HG03196 (cell line): ENCODE data around the gene PRKCD.

Source experiments
- ATAC-seq: cut with Tn5 transposase; IDR thresholded peaks from one replicate; pipeline ENCODE4 v1.9.1; 2021; ENCODE audit not compliant: unreplicated experiment

Gene PRKCD

GRCh38 chr3:53230789-53231188, 69.8 kb downstream of the PRKCD start:
- ATAC-seq = no peak

GRCh38 chr3:53231532-53232511, 70.8 kb downstream of the PRKCD start:
- no peak for ATAC-seq

GRCh38 chr3:53232641-53233377, 71.8 kb downstream of the PRKCD start:
- no peak for ATAC-seq

- no peak for ATAC-seq
Measured at GRCh38 chr3:53234130-53234840, 73.3 kb downstream of the PRKCD start.

GRCh38 chr3:53234841-53235232, 73.8 kb downstream of the PRKCD start:
- ATAC-seq = no peak

- no peak for ATAC-seq
Measured at GRCh38 chr3:53235545-53235944, 74.5 kb downstream of the PRKCD start.

GRCh38 chr3:53236112-53236841, 75.3 kb downstream of the PRKCD start:
- ATAC-seq = no peak

GRCh38 chr3:53238051-53238850, 77.2 kb downstream of the PRKCD start:
- no peak for ATAC-seq

GRCh38 chr3:53238886-53239285, 77.9 kb downstream of the PRKCD start:
- ATAC-seq = no peak

- no peak for ATAC-seq
Measured at GRCh38 chr3:53239800-53240199, 78.8 kb downstream of the PRKCD start.

GRCh38 chr3:53240989-53241972, 80.3 kb downstream of the PRKCD start:
- ATAC-seq = no peak

- ATAC-seq = no peak
Measured at GRCh38 chr3:53242155-53242554, 81.1 kb downstream of the PRKCD start.
